ENCODE results near the gene SEMG2. TPM values are rescaled to one million over a fixed set of nuclear protein-coding genes. Genes with fewer than 3 reads are reported as not detected.

SEMG2 gene
- total and polyA plus RNA-seq, 9 of the 15 experiments (the other 6 are each of a cell fraction or from before 2014, with no cell fraction given), result not detected

DNA sequence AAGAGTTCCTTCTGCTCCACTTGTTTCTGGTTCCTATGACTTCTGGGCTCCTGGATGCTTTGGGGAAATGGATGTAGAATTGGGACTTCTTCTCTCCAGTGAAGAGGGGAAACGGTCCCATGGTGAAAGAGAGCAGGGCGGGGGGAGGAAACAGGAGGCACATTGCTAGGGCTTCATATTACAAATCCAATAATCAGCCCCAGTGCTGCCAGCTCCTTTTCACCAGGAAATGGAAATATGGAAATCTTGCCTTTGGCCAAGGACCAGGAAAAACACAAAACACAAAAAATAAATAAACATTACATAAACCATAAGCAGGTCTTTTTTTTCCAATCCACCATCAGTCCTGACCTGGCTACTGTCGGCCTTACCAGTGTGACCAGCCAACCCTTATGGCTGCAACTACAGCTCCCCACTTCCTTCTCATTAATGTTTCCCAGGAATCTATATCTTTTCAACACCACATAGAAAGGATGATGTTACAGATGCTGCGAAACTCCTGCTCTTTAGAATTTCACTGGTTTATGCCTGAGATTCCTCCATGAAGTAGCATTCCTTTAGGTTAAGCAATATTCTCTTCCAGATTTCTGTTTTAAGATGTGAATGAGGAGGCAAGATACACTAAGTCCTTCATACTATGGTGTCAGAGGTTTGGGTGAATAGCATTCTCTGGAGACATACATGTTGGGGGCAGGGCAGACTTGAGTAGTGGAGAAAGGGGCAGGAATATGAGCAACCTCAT lies 44.5 kb upstream of the SEMG2 start:
- TF ChIP-seq PHF20 (IDR thresholded peaks at IDR 0.05; ENCODE audit: partially characterized antibody) (no peak), POLR2H (tag; IDR thresholded peaks at IDR 0.05; ENCODE audit: low read depth) (no peak), BRF1 (IDR thresholded peaks at IDR 0.05; ENCODE audit: borderline replicate concordance, extremely low read depth, insufficient read length) (no peak), RBM39 (optimal IDR thresholded peaks at IDR 0.05; ENCODE audit: low read depth, low read length) (no peak), CAMTA2 (CRISPR knock-in tag; conservative IDR thresholded peaks at IDR 0.05) (no peak), PCBP1 (IDR thresholded peaks at IDR 0.05; ENCODE audit: low read depth, low read length, poor library complexity, severe bottlenecking) (no peak), SIN3B (IDR thresholded peaks at IDR 0.05; ENCODE audit: low read depth) (no peak), KDM4B (IDR thresholded peaks at IDR 0.05; ENCODE audit: borderline replicate concordance in 2 of 2, low read depth in 1 of 2) (no peak), FIP1L1 (IDR thresholded peaks at IDR 0.05; ENCODE audit: low read depth, low read length, poor library complexity, severe bottlenecking) (no peak), MCM3 (IDR thresholded peaks at IDR 0.05) (no peak), GABPA (tag; conservative IDR thresholded peaks at IDR 0.05; ENCODE audit: low read depth) (no peak)
- TF ChIP-seq, protein P1, sequence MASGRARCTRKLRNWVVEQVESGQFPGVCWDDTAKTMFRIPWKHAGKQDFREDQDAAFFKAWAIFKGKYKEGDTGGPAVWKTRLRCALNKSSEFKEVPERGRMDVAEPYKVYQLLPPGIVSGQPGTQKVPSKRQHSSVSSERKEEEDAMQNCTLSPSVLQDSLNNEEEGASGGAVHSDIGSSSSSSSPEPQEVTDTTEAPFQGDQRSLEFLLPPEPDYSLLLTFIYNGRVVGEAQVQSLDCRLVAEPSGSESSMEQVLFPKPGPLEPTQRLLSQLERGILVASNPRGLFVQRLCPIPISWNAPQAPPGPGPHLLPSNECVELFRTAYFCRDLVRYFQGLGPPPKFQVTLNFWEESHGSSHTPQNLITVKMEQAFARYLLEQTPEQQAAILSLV (tag; IDR thresholded peaks at IDR 0.05), result no peak
- TF ChIP-seq, protein P2, sequence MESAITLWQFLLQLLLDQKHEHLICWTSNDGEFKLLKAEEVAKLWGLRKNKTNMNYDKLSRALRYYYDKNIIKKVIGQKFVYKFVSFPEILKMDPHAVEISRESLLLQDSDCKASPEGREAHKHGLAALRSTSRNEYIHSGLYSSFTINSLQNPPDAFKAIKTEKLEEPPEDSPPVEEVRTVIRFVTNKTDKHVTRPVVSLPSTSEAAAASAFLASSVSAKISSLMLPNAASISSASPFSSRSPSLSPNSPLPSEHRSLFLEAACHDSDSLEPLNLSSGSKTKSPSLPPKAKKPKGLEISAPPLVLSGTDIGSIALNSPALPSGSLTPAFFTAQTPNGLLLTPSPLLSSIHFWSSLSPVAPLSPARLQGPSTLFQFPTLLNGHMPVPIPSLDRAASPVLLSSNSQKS (CRISPR knock-in tag; IDR thresholded peaks at IDR 0.05), result no peak
- no peak for DNase-seq (ENCODE audit: extremely low read depth in 1 of 4, low spot score in 3 of 4)
- Histone ChIP-seq H3K79me2 (ENCODE audit: control insufficient read depth, insufficient read depth, low read length) (no peaks in the 10 kb centered on the region), H2AFZ (ENCODE audit: low read depth, low read length) (no peak overlapping the region), H3K4me2 (ENCODE audit: insufficient read depth, low read length) (no peak overlapping the region), H3K4me3 (no peak overlapping the region), H3K4me1 (replicated peaks in 1 of 2; ENCODE audit: control insufficient read depth in 2 of 2, insufficient read depth in 2 of 2, low read length in 2 of 2) (no peaks in the 10 kb centered on the region), H4K20me1 (replicated peaks; ENCODE audit: control insufficient read depth, insufficient read depth, low read length) (no peaks in the 10 kb centered on the region), H3K36me3 (ENCODE audit: control insufficient read depth, insufficient read depth, low read length) (no peaks in the 10 kb centered on the region), H3K27me3 (ENCODE audit: control insufficient read depth in 2 of 2, insufficient read depth in 2 of 2, low read length in 2 of 2) (peaks cover 2 to 25% of the 10 kb centered on the region in 2 experiments; a peak in 4 of 5 replicates), H3K27ac (ENCODE audit: extremely low read depth, low read depth, low read length) (no peak overlapping the region), H3K9me1 (ENCODE audit: control insufficient read depth, insufficient read depth, low read length) (no peaks in the 10 kb centered on the region), H3K9ac (ENCODE audit: insufficient read depth in 1 of 2, low read depth in 2 of 2, low read length in 2 of 2) (no peak overlapping the region), H3K9me3 (replicated peaks; ENCODE audit: control insufficient read depth, insufficient read depth, low read depth, low read length) (no peaks in the 10 kb centered on the region)
- ATAC-seq, result no peak
- ChIA-PET CTCF (ENCODE audit: low intra/inter-chr PET ratio) (no interaction called here), POLR2A (no interaction called here)
- BruUV-seq (replicated peaks), result no TSS peak
- 0% methylated on average over 3 of the region's 4 CpGs for WGBS (ENCODE audit: insufficient coverage, low coverage, missing lambda C conversion rate)
- in situ Hi-C loops (cut with MboI), result no loop called here
- intact Hi-C loops (cut with micrococcal nuclease), result no loop called here
- FAIRE-seq, result no peak
